ENCODE results near the gene KLHL29.

Gene KLHL29

GRCh38 chr2:23662941-23663920, 278.3 kb downstream of the KLHL29 start:
- Histone ChIP-seq H3K36me3 (ENCODE audit: control insufficient read depth in 1 of 2, insufficient read depth in 2 of 2, low read length in 2 of 2) (no peaks in the 10 kb centered on the region), H3K27ac (ENCODE audit: low read depth, low read length) (no peak overlapping the region), H3K9me3 (ENCODE audit: control insufficient read depth in 1 of 2, low read length in 2 of 2) (no peaks in the 10 kb centered on the region), H3K4me1 (ENCODE audit: control insufficient read depth in 1 of 2, insufficient read depth in 2 of 2, low read length in 2 of 2) (peaks cover 0 to 6% of the 10 kb centered on the region in 2 donors), H3K4me3 (ENCODE audit: low read depth in 1 of 2, low read length in 2 of 2) (no peak overlapping the region), H3K27me3 (ENCODE audit: control insufficient read depth in 1 of 2, insufficient read depth in 2 of 2, low read length in 2 of 2) (peaks cover 4 to 8% of the 10 kb centered on the region in 2 donors), H3K9ac (ENCODE audit: low read depth in 1 of 2, low read length in 2 of 2) (no peak overlapping the region)

- Histone ChIP-seq H3K9ac (ENCODE audit: low read depth in 1 of 2, low read length in 2 of 2) (no peak overlapping the region), H3K4me3 (ENCODE audit: low read depth in 1 of 2, low read length in 2 of 2) (no peak overlapping the region), H3K27me3 (ENCODE audit: control insufficient read depth in 1 of 2, insufficient read depth in 2 of 2, low read length in 2 of 2) (peaks cover 4 to 8% of the 10 kb centered on the region in 2 donors), H3K4me1 (ENCODE audit: control insufficient read depth in 1 of 2, insufficient read depth in 2 of 2, low read length in 2 of 2) (no peaks in the 10 kb centered on the region), H3K9me3 (ENCODE audit: control insufficient read depth in 1 of 2, low read length in 2 of 2) (no peaks in the 10 kb centered on the region), H3K27ac (ENCODE audit: low read depth, low read length) (no peak overlapping the region), H3K36me3 (ENCODE audit: control insufficient read depth in 1 of 2, insufficient read depth in 2 of 2, low read length in 2 of 2) (no peaks in the 10 kb centered on the region)
Observed at GRCh38 chr2:23664066-23664788, 279.2 kb downstream of the KLHL29 start.

- Histone ChIP-seq H3K36me3 (ENCODE audit: control insufficient read depth in 1 of 2, insufficient read depth in 2 of 2, low read length in 2 of 2) (no peaks in the 10 kb centered on the region), H3K27me3 (ENCODE audit: control insufficient read depth in 1 of 2, insufficient read depth in 2 of 2, low read length in 2 of 2) (peaks cover 4 to 8% of the 10 kb centered on the region in 2 donors), H3K9ac (ENCODE audit: low read depth in 1 of 2, low read length in 2 of 2) (no peak overlapping the region), H3K4me1 (ENCODE audit: control insufficient read depth in 1 of 2, insufficient read depth in 2 of 2, low read length in 2 of 2) (no peaks in the 10 kb centered on the region), H3K9me3 (ENCODE audit: control insufficient read depth in 1 of 2, low read length in 2 of 2) (no peaks in the 10 kb centered on the region), H3K27ac (ENCODE audit: low read depth, low read length) (no peak overlapping the region), H3K4me3 (ENCODE audit: low read depth in 1 of 2, low read length in 2 of 2) (no peak overlapping the region)
Observed at GRCh38 chr2:23666241-23666979, 281.4 kb downstream of the KLHL29 start.

DNA sequence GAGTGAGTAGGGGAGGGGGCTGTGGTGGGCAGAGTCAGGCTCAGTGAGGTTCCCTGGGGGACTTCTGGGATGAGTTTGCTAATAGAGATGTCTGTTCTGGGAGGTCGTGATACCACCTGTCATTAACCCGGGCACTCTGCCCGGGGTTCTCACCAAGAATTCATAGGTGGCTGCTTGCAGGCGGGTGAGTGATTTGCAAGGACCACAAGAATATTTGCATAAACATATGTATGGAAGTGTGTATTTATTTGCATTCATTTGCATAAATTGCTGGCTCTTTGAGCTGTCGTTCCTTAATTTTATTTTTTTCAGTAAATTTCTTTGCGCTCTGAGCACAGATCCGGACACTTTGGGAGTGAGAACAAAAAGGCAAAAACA, 282.0 kb downstream of the KLHL29 start:
- H3K27me3 ChIP-seq (ENCODE audit: control insufficient read depth in 1 of 2, insufficient read depth in 2 of 2, low read length in 2 of 2) = peaks cover 4 to 8% of the 10 kb centered on the region in 2 donors
- no peaks in the 10 kb centered on the region for H3K4me1 ChIP-seq (ENCODE audit: control insufficient read depth in 1 of 2, insufficient read depth in 2 of 2, low read length in 2 of 2)
- H3K27ac ChIP-seq (ENCODE audit: low read depth, low read length) = no peak overlapping the region
- H3K9ac ChIP-seq (ENCODE audit: low read depth in 1 of 2, low read length in 2 of 2) = no peak overlapping the region
- H3K9me3 ChIP-seq (ENCODE audit: control insufficient read depth in 1 of 2, low read length in 2 of 2) = no peaks in the 10 kb centered on the region
- no peak overlapping the region for H3K4me3 ChIP-seq (ENCODE audit: low read depth in 1 of 2, low read length in 2 of 2)
- no peaks in the 10 kb centered on the region for H3K36me3 ChIP-seq (ENCODE audit: control insufficient read depth in 1 of 2, insufficient read depth in 2 of 2, low read length in 2 of 2)

DNA sequence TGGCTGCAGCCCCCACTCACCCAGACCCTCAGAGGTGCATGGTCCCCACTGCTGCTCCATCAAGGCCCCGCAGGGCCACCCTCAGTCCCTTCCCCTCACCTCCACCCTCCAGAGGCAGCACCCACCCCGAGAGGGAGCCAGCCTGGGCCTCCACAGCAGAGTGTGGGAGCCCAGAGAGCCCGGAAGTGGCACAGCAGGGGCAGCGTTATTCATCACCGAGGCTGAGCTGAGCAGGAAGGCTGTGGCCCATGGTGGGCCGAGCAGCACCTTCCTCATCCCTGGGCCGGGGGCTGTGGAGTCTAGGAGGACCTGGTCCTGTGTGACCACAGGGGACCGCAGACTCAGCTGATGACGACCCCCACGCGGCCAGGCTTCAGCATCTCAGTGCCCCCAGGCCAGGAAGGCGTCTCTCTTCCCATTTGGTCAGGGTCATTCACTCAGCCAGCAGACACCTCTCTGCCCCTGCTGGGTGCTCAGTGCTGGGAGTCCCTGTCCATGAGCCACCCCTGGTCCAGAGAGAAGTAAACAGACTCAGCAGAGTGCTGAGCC, 283.9 kb downstream of the KLHL29 start:
- Histone ChIP-seq H3K9me3 (ENCODE audit: control insufficient read depth in 1 of 2, low read length in 2 of 2) (no peaks in the 10 kb centered on the region), H3K36me3 (ENCODE audit: control insufficient read depth in 1 of 2, insufficient read depth in 2 of 2, low read length in 2 of 2) (no peaks in the 10 kb centered on the region), H3K27me3 (ENCODE audit: control insufficient read depth in 1 of 2, insufficient read depth in 2 of 2, low read length in 2 of 2) (peaks cover 0 to 2% of the 10 kb centered on the region in 2 donors), H3K27ac (ENCODE audit: low read depth, low read length) (no peak overlapping the region), H3K4me3 (ENCODE audit: low read depth in 1 of 2, low read length in 2 of 2) (no peak overlapping the region), H3K4me1 (ENCODE audit: control insufficient read depth in 1 of 2, insufficient read depth in 2 of 2, low read length in 2 of 2) (no peaks in the 10 kb centered on the region), H3K9ac (ENCODE audit: low read depth in 1 of 2, low read length in 2 of 2) (no peak overlapping the region)

DNA sequence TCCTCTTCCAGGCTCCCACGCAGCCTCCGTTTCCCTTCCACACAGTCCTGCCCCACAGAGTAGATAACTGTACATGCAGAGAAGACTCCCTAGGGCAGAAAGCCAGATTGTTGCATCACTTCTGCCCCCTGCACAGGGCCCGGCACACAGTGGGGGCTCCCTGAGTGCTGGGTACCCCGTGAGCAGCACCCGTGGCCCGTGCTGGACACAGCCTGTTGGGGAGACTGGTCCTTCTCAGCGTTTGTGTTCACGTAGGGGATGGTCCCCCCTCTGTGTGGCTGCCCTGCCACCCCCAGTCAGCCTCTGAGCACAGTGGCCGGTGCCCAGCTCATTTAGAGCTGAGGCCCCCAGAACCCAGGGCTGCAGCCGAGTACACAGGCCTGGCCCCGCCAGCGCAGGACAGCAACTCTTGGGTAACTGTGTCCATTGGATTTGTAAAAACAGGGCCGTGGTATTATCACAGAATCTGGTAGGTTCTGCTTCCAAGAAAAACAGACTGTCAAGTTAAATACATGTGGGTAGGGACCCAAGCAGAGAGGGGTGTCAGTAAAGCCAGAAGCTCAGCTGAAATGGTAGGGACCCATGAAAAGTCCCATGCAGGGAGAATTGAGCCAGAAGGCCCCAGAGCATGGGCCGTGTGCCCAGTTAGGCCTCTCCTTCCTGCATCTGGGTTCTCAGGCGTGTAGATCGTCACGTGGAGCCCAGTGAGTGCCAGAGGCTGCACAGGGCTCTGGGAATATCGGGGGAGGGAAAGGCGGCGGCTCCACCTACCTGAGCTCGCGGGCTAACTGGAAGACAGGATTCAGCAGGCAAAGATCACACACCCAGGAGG, 284.6 kb downstream of the KLHL29 start:
- Histone ChIP-seq H3K4me1 (ENCODE audit: control insufficient read depth in 1 of 2, insufficient read depth in 2 of 2, low read length in 2 of 2) (no peaks in the 10 kb centered on the region), H3K9me3 (ENCODE audit: control insufficient read depth in 1 of 2, low read length in 2 of 2) (no peaks in the 10 kb centered on the region), H3K4me3 (ENCODE audit: low read depth in 1 of 2, low read length in 2 of 2) (no peak overlapping the region), H3K36me3 (ENCODE audit: control insufficient read depth in 1 of 2, insufficient read depth in 2 of 2, low read length in 2 of 2) (no peaks in the 10 kb centered on the region), H3K27me3 (ENCODE audit: control insufficient read depth in 1 of 2, insufficient read depth in 2 of 2, low read length in 2 of 2) (no peaks in the 10 kb centered on the region), H3K9ac (ENCODE audit: low read depth in 1 of 2, low read length in 2 of 2) (no peak overlapping the region), H3K27ac (ENCODE audit: low read depth, low read length) (peak overlapping the region; percentile 13)

DNA sequence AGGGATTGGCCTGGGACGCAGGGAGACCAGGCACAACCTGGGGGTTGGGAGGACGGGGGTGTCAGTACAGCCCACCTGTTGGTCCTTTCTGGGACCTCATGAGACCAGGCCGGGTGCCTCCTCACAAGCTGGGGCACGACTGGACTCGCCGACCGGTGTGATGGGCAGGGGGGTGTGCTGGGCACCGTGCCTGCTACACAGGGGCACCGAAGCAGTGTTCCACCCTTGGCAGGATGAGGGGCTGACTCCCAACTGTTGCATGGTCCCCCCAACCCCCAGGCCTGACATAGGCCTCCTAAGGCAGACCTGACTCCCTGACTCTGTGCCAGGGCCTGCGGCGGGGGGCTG, 285.2 kb downstream of the KLHL29 start:
- H3K9me3 ChIP-seq (ENCODE audit: control insufficient read depth in 1 of 2, low read length in 2 of 2) = no peaks in the 10 kb centered on the region
- H3K27ac ChIP-seq (ENCODE audit: low read depth, low read length) = no peak overlapping the region
- H3K9ac ChIP-seq (ENCODE audit: low read depth in 1 of 2, low read length in 2 of 2) = no peak overlapping the region
- no peaks in the 10 kb centered on the region for H3K27me3 ChIP-seq (ENCODE audit: control insufficient read depth in 1 of 2, insufficient read depth in 2 of 2, low read length in 2 of 2)
- H3K36me3 ChIP-seq (ENCODE audit: control insufficient read depth in 1 of 2, insufficient read depth in 2 of 2, low read length in 2 of 2) = no peaks in the 10 kb centered on the region
- H3K4me3 ChIP-seq (ENCODE audit: low read depth in 1 of 2, low read length in 2 of 2) = no peak overlapping the region
- H3K4me1 ChIP-seq (ENCODE audit: control insufficient read depth in 1 of 2, insufficient read depth in 2 of 2, low read length in 2 of 2) = no peaks in the 10 kb centered on the region

DNA sequence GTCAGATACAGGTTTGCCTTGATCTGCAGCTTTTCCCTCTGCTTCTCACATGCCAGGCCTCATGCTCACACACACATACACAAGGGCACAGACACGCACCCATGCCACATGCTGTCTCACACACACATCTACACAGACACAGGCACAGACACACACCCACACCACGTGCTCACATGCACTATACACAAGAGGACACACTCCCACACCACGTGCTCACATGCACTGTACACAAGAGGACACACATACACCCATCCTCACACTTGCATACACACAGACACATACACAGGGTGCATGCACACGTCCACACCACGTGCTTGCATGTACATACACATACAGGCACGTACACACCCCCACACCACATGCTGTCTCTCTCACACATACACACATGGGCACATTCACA, 288.1 kb downstream of the KLHL29 start:
- Histone ChIP-seq H3K27me3 (ENCODE audit: control insufficient read depth in 1 of 2, insufficient read depth in 2 of 2, low read length in 2 of 2) (no peaks in the 10 kb centered on the region), H3K27ac (ENCODE audit: low read depth, low read length) (no peak overlapping the region), H3K9ac (ENCODE audit: low read depth in 1 of 2, low read length in 2 of 2) (no peak overlapping the region), H3K9me3 (ENCODE audit: control insufficient read depth in 1 of 2, low read length in 2 of 2) (peaks cover 0 to under 1% of the 10 kb centered on the region in 2 donors), H3K36me3 (ENCODE audit: control insufficient read depth in 1 of 2, insufficient read depth in 2 of 2, low read length in 2 of 2) (no peaks in the 10 kb centered on the region), H3K4me1 (ENCODE audit: control insufficient read depth in 1 of 2, insufficient read depth in 2 of 2, low read length in 2 of 2) (no peaks in the 10 kb centered on the region), H3K4me3 (ENCODE audit: low read depth in 1 of 2, low read length in 2 of 2) (no peak overlapping the region)

DNA sequence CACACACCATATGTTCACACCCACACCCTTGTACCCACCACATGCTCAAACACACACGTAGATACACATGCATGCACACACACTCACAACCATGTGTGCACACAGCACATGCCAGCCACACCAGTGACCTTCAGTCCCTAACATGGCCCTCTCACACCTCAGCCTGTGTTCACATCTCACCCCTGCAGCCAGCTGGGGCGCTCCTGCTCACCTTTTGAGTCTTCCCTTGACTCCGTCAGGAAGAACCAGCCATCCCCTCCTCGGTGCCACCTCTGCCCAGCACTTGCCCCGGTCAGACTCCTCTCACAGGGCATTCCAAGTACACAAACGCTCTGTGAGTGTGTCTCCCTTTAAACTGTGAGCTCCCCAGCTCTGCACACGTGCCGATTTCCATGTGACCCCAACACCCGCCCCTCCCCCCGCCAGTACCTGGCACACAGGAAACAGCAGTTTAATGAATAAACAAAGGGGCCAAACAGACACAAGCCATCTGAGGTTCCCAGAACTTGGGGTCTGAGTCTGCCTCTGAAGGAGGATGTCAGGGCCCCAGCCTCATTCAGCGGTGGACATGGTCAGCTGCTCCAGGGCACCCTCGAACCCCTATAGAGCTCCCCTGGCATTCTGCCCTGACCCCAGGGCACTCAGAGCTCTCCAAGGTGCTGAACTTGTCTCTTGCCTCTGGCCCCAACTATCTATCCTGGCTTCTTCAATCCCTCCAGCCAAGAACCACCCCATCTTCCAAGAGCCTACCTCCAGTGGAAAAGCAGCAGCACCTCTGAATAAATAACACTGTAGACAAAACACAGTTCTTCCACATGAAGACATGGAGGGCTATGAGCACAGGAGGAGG, 289.1 kb downstream of the KLHL29 start:
- no peak overlapping the region for H3K4me3 ChIP-seq (ENCODE audit: low read depth in 1 of 2, low read length in 2 of 2)
- no peaks in the 10 kb centered on the region for H3K27me3 ChIP-seq (ENCODE audit: control insufficient read depth in 1 of 2, insufficient read depth in 2 of 2, low read length in 2 of 2)
- H3K9me3 ChIP-seq (ENCODE audit: control insufficient read depth in 1 of 2, low read length in 2 of 2) = peaks cover 0 to 3% of the 10 kb centered on the region in 2 donors
- no peak overlapping the region for H3K27ac ChIP-seq (ENCODE audit: low read depth, low read length)
- no peaks in the 10 kb centered on the region for H3K4me1 ChIP-seq (ENCODE audit: control insufficient read depth in 1 of 2, insufficient read depth in 2 of 2, low read length in 2 of 2)
- no peak overlapping the region for H3K9ac ChIP-seq (ENCODE audit: low read depth in 1 of 2, low read length in 2 of 2)
- no peaks in the 10 kb centered on the region for H3K36me3 ChIP-seq (ENCODE audit: control insufficient read depth in 1 of 2, insufficient read depth in 2 of 2, low read length in 2 of 2)
